Frontal cortex (tissue), 4 donors: ENCODE results near the gene FBN3. TPM values are rescaled to one million over a fixed set of nuclear protein-coding genes. Genes with fewer than 3 reads are reported as not detected.
"Not testable (repeated sequence)": the region's sequence is repeated elsewhere in the genome, so short reads cannot be mapped to it uniquely, and the experiment has no call there.

Source experiments
- DNase-seq, 2 donors: peaks; one replicate each; pipeline ENCODE4 v3.0.0; 2012; ENCODE audit warnings: low spot score in 2 of 2
- FAIRE-seq: peaks from 2 replicates; lab custom pipeline; 2012; peaks lifted over from hg19 to GRCh38; lab: Jason Lieb, UNC
- total RNA-seq: library from RNA; depleted of rRNA; stranded (reverse); fragments of >200 nt; gene quantifications from one replicate; pipeline ENCODE4 v1.2.3, GENCODE V29; 2014
- donor health status: control.
- donor health status: control.
- donor health status: control.

Gene FBN3
- total RNA-seq, 1 donor from 2014 or later, result 28.1 TPM

- FAIRE-seq, result no peak
- no peak for DNase-seq
Measured at GRCh38 chr19:8126008-8126407, 23.4 kb downstream of the FBN3 start.

- no peak for FAIRE-seq
- DNase-seq, result no peak
Measured at GRCh38 chr19:8123683-8124082, 25.7 kb downstream of the FBN3 start.

GRCh38 chr19:8120636-8121480 is 28.5 kb downstream of the FBN3 start:
- no peak for FAIRE-seq
- DNase-seq, result no peak

- DNase-seq, result no peak
- no peak for FAIRE-seq
Measured at GRCh38 chr19:8117991-8118390, 31.4 kb downstream of the FBN3 start.

- DNase-seq (no peak), FAIRE-seq (no peak)
Measured at GRCh38 chr19:8116437-8117293, 32.7 kb downstream of the FBN3 start.

- DNase-seq, result no peak
- FAIRE-seq, result no peak
Measured at GRCh38 chr19:8115805-8116396, 33.5 kb downstream of the FBN3 start.

GRCh38 chr19:8113017-8113416 is 36.4 kb downstream of the FBN3 start:
- DNase-seq (no peak), FAIRE-seq (no peak)

GRCh38 chr19:8111376-8111775 is 38.0 kb downstream of the FBN3 start:
- no peak for FAIRE-seq

GRCh38 chr19:8110931-8111330 is 38.5 kb downstream of the FBN3 start:
- no peak for FAIRE-seq
- DNase-seq, result no peak

More at GRCh38 chr19:8111376-8111775, 38.0 kb downstream of the FBN3 start:
- no peak for DNase-seq

- DNase-seq (no peak), FAIRE-seq (no peak)
Measured at GRCh38 chr19:8109890-8110662, 39.3 kb downstream of the FBN3 start.

GRCh38 chr19:8109455-8109854 is 39.9 kb downstream of the FBN3 start:
- DNase-seq (no peak), FAIRE-seq (no peak)

GRCh38 chr19:8108560-8109445 is 40.6 kb downstream of the FBN3 start:
- FAIRE-seq, result no peak
- no peak for DNase-seq

- no peak for FAIRE-seq
- no peak for DNase-seq
Measured at GRCh38 chr19:8107301-8107903, 42.0 kb downstream of the FBN3 start.

GRCh38 chr19:8105471-8105870 is 43.9 kb downstream of the FBN3 start:
- DNase-seq (no peak), FAIRE-seq (no peak)

GRCh38 chr19:8101910-8102309 is 47.5 kb downstream of the FBN3 start:
- not testable (repeated sequence) for DNase-seq, FAIRE-seq

- FAIRE-seq, result no peak
- DNase-seq, result no peak
Measured at GRCh38 chr19:8101311-8101710, 48.1 kb downstream of the FBN3 start.

- no peak for FAIRE-seq
- DNase-seq, result no peak
Measured at GRCh38 chr19:8097681-8098567, 51.5 kb downstream of the FBN3 start.
